ENCODE data around the gene TMEM150A. TPM values are rescaled to one million over a fixed set of nuclear protein-coding genes. Genes with fewer than 3 reads are reported as not detected.
A peak's percentile ranks its signal among the peaks of the same experiment; 100 is the strongest.

The TMEM150A gene
- total and polyA plus RNA-seq, 2 of the 13 experiments (the other 11 are each of a cell fraction or from before 2014, with no cell fraction given): 30.1 to 70.4 TPM

DNA sequence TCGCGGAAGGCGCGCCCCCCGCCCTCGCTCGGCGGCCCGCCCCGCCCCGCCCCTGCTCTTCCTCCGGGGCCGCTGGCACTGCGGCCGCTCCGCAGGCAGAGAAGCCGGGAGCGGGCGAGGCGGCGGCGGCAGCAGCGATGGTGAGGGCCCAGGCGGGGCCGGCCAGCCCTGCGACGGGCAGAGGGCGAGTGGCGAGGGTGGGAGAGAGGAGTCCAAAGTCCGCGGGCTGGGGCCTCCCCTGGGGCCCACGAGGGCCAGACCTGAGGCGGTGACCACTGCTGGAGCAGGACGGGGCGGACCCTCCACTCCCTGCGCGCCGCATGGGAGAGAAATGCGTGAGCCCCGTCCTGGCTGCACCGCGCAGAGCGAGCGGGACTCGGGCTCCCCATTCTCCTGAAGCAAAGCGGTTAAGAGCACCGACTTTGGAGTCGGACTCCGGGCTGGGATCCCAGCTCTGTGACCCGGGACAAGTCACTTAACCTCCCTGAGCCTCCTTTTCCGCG is 18.1 kb downstream of the TMEM150A start, which contains the start of gene VAMP5 (continued):
- TF ChIP-seq, protein P1, sequence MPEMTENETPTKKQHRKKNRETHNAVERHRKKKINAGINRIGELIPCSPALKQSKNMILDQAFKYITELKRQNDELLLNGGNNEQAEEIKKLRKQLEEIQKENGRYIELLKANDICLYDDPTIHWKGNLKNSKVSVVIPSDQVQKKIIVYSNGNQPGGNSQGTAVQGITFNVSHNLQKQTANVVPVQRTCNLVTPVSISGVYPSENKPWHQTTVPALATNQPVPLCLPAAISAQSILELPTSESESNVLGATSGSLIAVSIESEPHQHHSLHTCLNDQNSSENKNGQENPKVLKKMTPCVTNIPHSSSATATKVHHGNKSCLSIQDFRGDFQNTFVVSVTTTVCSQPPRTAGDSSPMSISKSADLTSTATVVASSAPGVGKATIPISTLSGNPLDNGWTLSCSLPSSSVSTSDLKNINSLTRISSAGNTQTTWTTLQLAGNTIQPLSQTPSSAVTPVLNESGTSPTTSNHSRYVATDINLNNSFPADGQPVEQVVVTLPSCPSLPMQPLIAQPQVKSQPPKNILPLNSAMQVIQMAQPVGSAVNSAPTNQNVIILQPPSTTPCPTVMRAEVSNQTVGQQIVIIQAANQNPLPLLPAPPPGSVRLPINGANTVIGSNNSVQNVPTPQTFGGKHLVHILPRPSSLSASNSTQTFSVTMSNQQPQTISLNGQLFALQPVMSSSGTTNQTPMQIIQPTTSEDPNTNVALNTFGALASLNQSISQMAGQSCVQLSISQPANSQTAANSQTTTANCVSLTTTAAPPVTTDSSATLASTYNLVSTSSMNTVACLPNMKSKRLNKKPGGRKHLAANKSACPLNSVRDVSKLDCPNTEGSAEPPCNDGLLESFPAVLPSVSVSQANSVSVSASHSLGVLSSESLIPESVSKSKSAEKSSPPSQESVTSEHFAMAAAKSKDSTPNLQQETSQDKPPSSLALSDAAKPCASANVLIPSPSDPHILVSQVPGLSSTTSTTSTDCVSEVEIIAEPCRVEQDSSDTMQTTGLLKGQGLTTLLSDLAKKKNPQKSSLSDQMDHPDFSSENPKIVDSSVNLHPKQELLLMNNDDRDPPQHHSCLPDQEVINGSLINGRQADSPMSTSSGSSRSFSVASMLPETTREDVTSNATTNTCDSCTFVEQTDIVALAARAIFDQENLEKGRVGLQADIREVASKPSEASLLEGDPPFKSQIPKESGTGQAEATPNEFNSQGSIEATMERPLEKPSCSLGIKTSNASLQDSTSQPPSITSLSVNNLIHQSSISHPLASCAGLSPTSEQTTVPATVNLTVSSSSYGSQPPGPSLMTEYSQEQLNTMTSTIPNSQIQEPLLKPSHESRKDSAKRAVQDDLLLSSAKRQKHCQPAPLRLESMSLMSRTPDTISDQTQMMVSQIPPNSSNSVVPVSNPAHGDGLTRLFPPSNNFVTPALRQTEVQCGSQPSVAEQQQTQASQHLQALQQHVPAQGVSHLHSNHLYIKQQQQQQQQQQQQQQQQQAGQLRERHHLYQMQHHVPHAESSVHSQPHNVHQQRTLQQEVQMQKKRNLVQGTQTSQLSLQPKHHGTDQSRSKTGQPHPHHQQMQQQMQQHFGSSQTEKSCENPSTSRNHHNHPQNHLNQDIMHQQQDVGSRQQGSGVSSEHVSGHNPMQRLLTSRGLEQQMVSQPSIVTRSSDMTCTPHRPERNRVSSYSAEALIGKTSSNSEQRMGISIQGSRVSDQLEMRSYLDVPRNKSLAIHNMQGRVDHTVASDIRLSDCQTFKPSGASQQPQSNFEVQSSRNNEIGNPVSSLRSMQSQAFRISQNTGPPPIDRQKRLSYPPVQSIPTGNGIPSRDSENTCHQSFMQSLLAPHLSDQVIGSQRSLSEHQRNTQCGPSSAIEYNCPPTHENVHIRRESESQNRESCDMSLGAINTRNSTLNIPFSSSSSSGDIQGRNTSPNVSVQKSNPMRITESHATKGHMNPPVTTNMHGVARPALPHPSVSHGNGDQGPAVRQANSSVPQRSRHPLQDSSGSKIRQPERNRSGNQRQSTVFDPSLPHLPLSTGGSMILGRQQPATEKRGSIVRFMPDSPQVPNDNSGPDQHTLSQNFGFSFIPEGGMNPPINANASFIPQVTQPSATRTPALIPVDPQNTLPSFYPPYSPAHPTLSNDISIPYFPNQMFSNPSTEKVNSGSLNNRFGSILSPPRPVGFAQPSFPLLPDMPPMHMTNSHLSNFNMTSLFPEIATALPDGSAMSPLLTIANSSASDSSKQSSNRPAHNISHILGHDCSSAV (CRISPR knock-in tag; IDR thresholded peaks at IDR 0.05; ENCODE audit: borderline replicate concordance): 0 out of 2 replicates have a peak, but pooled peaks have one; percentile 74
- TF ChIP-seq ZNF124 (CRISPR knock-in tag; IDR thresholded peaks at IDR 0.05) (0 out of 2 replicates have a peak, but pooled peaks have one; percentile 39), RNF2 (conservative IDR thresholded peaks at IDR 0.05; ENCODE audit: low read depth) (no peak; the same call in 1 of the 2 replicates), ZFP36L1 (CRISPR knock-in tag; IDR thresholded peaks at IDR 0.05) (peak; percentile 87), KDM2A (CRISPR knock-in tag; IDR thresholded peaks at IDR 0.05; ENCODE audit: borderline replicate concordance, low read depth) (0 out of 2 replicates have a peak, but pooled peaks have one; percentile 8), KMT2B (CRISPR knock-in tag; IDR thresholded peaks at IDR 0.05) (no peak; the same call in 1 of the 2 replicates), U2AF1 (optimal IDR thresholded peaks at IDR 0.05; ENCODE audit: low read depth, low read length) (no peak), RXRB (CRISPR knock-in tag; IDR thresholded peaks at IDR 0.05; ENCODE audit: borderline replicate concordance) (peak; percentile 63), KMT2A (CRISPR knock-in tag; IDR thresholded peaks at IDR 0.05) (peak; percentile 72; the same call in 1 of the 2 replicates), AGO2 (optimal IDR thresholded peaks at IDR 0.05; ENCODE audit: low read depth, low read length) (peak; percentile 91), KDM4B (CRISPR knock-in tag; IDR thresholded peaks at IDR 0.05) (peak; percentile 89; the same call in 1 of the 2 replicates), ZNF101 (CRISPR knock-in tag; IDR thresholded peaks at IDR 0.05; ENCODE audit: borderline replicate concordance, low read depth) (peak; percentile 37; the same call in 1 of the 2 replicates), ZNF615 (CRISPR knock-in tag; IDR thresholded peaks at IDR 0.05; ENCODE audit: borderline replicate concordance) (no peak)
- TF ChIP-seq, protein P2, sequence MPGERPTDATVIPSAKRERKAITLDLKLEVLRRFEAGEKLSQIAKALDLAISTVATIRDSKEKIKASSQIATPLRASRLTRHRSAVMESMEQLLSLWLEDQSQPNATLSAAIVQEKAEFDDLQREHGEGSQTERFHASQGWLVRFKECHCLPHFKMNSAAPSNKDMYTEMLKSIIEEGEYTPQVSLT (CRISPR knock-in tag; IDR thresholded peaks at IDR 0.05; ENCODE audit: borderline replicate concordance, low read depth): no peak
- TF ChIP-seq, protein P3, sequence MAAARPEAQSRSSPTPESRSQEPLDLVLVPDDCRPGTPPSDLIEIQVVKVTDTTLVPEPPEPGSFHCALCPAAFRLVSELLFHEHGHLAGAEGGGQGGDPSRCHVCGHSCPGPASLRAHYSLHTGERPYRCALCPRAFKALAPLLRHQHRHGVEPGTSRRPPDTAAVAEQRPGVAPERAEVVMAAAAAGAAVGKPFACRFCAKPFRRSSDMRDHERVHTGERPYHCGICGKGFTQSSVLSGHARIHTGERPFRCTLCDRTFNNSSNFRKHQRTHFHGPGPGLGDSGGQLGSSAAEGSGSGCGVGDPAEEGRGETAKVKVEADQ (CRISPR knock-in tag; IDR thresholded peaks at IDR 0.05; ENCODE audit: borderline replicate concordance): no peak
- TF ChIP-seq, protein P4, sequence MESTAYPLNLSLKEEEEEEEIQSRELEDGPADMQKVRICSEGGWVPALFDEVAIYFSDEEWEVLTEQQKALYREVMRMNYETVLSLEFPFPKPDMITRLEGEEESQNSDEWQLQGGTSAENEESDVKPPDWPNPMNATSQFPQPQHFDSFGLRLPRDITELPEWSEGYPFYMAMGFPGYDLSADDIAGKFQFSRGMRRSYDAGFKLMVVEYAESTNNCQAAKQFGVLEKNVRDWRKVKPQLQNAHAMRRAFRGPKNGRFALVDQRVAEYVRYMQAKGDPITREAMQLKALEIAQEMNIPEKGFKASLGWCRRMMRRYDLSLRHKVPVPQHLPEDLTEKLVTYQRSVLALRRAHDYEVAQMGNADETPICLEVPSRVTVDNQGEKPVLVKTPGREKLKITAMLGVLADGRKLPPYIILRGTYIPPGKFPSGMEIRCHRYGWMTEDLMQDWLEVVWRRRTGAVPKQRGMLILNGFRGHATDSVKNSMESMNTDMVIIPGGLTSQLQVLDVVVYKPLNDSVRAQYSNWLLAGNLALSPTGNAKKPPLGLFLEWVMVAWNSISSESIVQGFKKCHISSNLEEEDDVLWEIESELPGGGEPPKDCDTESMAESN (CRISPR knock-in tag; conservative IDR thresholded peaks at IDR 0.05): 0 out of 2 replicates have a peak, but pooled peaks have one; percentile 25
- TF ChIP-seq, protein P5, sequence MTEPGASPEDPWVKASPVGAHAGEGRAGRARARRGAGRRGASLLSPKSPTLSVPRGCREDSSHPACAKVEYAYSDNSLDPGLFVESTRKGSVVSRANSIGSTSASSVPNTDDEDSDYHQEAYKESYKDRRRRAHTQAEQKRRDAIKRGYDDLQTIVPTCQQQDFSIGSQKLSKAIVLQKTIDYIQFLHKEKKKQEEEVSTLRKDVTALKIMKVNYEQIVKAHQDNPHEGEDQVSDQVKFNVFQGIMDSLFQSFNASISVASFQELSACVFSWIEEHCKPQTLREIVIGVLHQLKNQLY (CRISPR knock-in tag; IDR thresholded peaks at IDR 0.05): peak; percentile 70; the same call in 1 of the 2 replicates
